ENCODE measurements around the gene ZNF491. TPM values are rescaled to one million over a fixed set of nuclear protein-coding genes. Genes with fewer than 3 reads are reported as not detected.
"Not testable (repeated sequence)": the region's sequence is repeated elsewhere in the genome, so short reads cannot be mapped to it uniquely, and the experiment has no call there.

The ZNF491 gene
- total RNA-seq, 1 donor = 0.94 TPM

GRCh38 chr19:11781295-11782057 is 16.8 kb upstream of the ZNF491 start:
- Histone ChIP-seq H3K4me1 (ENCODE audit: insufficient read depth, low read length) (no peaks in the 10 kb centered on the region), H3K4me3 (ENCODE audit: low read length) (no peak overlapping the region), H3K9me3 (ENCODE audit: low read depth, low read length) (peaks cover 75% of the 10 kb centered on the region), H3K27me3 (ENCODE audit: insufficient read depth, low read length) (no peaks in the 10 kb centered on the region)

GRCh38 chr19:11783767-11784166 is 14.6 kb upstream of the ZNF491 start:
- Histone ChIP-seq H3K4me3 (ENCODE audit: low read length) (no peak overlapping the region), H3K27me3 (ENCODE audit: insufficient read depth, low read length) (no peaks in the 10 kb centered on the region), H3K9me3 (ENCODE audit: low read depth, low read length) (peaks cover 75% of the 10 kb centered on the region), H3K4me1 (ENCODE audit: insufficient read depth, low read length) (no peaks in the 10 kb centered on the region)

- no peak overlapping the region for H3K4me3 ChIP-seq (ENCODE audit: low read length)
- no peaks in the 10 kb centered on the region for H3K27me3 ChIP-seq (ENCODE audit: insufficient read depth, low read length)
- peaks cover 78% of the 10 kb centered on the region for H3K9me3 ChIP-seq (ENCODE audit: low read depth, low read length)
- no peaks in the 10 kb centered on the region for H3K4me1 ChIP-seq (ENCODE audit: insufficient read depth, low read length)
These were observed 14.0 kb upstream of the ZNF491 start for GRCh38 chr19:11784356-11784755.

GRCh38 chr19:11787536-11787935 is 10.8 kb upstream of the ZNF491 start:
- H3K4me1 ChIP-seq (ENCODE audit: insufficient read depth, low read length) = no peaks in the 10 kb centered on the region
- no peaks in the 10 kb centered on the region for H3K27me3 ChIP-seq (ENCODE audit: insufficient read depth, low read length)
- H3K9me3 ChIP-seq (ENCODE audit: low read depth, low read length) = peaks cover 66% of the 10 kb centered on the region
- H3K4me3 ChIP-seq (ENCODE audit: low read length) = no peak overlapping the region

- no peak overlapping the region for H3K4me3 ChIP-seq (ENCODE audit: low read length)
- H3K27me3 ChIP-seq (ENCODE audit: insufficient read depth, low read length) = no peaks in the 10 kb centered on the region
- H3K4me1 ChIP-seq (ENCODE audit: insufficient read depth, low read length) = peaks cover 9% of the 10 kb centered on the region
- peaks cover 28% of the 10 kb centered on the region for H3K9me3 ChIP-seq (ENCODE audit: low read depth, low read length)
These were observed 5.4 kb upstream of the ZNF491 start for GRCh38 chr19:11792942-11793341.

- Histone ChIP-seq H3K27me3 (ENCODE audit: insufficient read depth, low read length) (no peaks in the 10 kb centered on the region), H3K4me3 (ENCODE audit: low read length) (no peak overlapping the region), H3K4me1 (ENCODE audit: insufficient read depth, low read length) (peaks cover 22% of the 10 kb centered on the region), H3K9me3 (ENCODE audit: low read depth, low read length) (no peaks in the 10 kb centered on the region)
These were observed 832 bp upstream of the ZNF491 start for GRCh38 chr19:11797491-11797890.

GRCh38 chr19:11806354-11807098 is 8.2 kb downstream of the ZNF491 start:
- Histone ChIP-seq H3K9me3 (ENCODE audit: low read depth, low read length) (peaks cover 26% of the 10 kb centered on the region), H3K4me1 (ENCODE audit: insufficient read depth, low read length) (no peaks in the 10 kb centered on the region), H3K4me3 (ENCODE audit: low read length) (no peak overlapping the region), H3K27me3 (ENCODE audit: insufficient read depth, low read length) (no peaks in the 10 kb centered on the region)

GRCh38 chr19:11807099-11807380 is 8.7 kb downstream of the ZNF491 start:
- Histone ChIP-seq H3K4me3 (ENCODE audit: low read length) (no peak overlapping the region), H3K9me3 (ENCODE audit: low read depth, low read length) (peaks cover 26% of the 10 kb centered on the region)

GRCh38 chr19:11813703-11814028 is 15.3 kb downstream of the ZNF491 start:
- no peaks in the 10 kb centered on the region for H3K9me3 ChIP-seq (ENCODE audit: low read depth, low read length)
- H3K27me3 ChIP-seq (ENCODE audit: insufficient read depth, low read length) = no peaks in the 10 kb centered on the region
- H3K4me3 ChIP-seq (ENCODE audit: low read length) = peak overlapping the region; percentile 93
- peaks cover 14% of the 10 kb centered on the region for H3K4me1 ChIP-seq (ENCODE audit: insufficient read depth, low read length)

More at GRCh38 chr19:11807099-11807380, 8.7 kb downstream of the ZNF491 start:
- Histone ChIP-seq H3K27me3 (ENCODE audit: insufficient read depth, low read length) (no peaks in the 10 kb centered on the region), H3K4me1 (ENCODE audit: insufficient read depth, low read length) (no peaks in the 10 kb centered on the region)

GRCh38 chr19:11814029-11814699 is 15.8 kb downstream of the ZNF491 start, which contains the start of gene ZNF440:
Gene ZNF440, plus strand, starts transcription at chr19:11814273. Its CDS starts 175 bp downstream, at chr19:11814448.
- H3K9me3 ChIP-seq (ENCODE audit: low read depth, low read length) = no peaks in the 10 kb centered on the region
- peak within 1 kb of the TSS; percentile 93 for H3K4me3 ChIP-seq (ENCODE audit: low read length)
- no peaks in the 10 kb centered on the region for H3K27me3 ChIP-seq (ENCODE audit: insufficient read depth, low read length)
- peaks cover 14% of the 10 kb centered on the region for H3K4me1 ChIP-seq (ENCODE audit: insufficient read depth, low read length)

- Histone ChIP-seq H3K9me3 (ENCODE audit: low read depth, low read length) (no peaks in the 10 kb centered on the region), H3K4me3 (ENCODE audit: low read length) (peak overlapping the region; percentile 93), H3K4me1 (ENCODE audit: insufficient read depth, low read length) (peaks cover 14% of the 10 kb centered on the region), H3K27me3 (ENCODE audit: insufficient read depth, low read length) (no peaks in the 10 kb centered on the region)
These were observed 16.3 kb downstream of the ZNF491 start for GRCh38 chr19:11814700-11815035.

- Histone ChIP-seq H3K4me3 (ENCODE audit: low read length) (no peak overlapping the region), H3K9me3 (ENCODE audit: low read depth, low read length) (no peaks in the 10 kb centered on the region)
These were observed 23.3 kb downstream of the ZNF491 start for GRCh38 chr19:11821474-11822109.

GRCh38 chr19:11828957-11829876 is 30.9 kb downstream of the ZNF491 start:
- not testable (repeated sequence) for H3K4me3 ChIP-seq (ENCODE audit: low read length); H3K4me1 ChIP-seq (ENCODE audit: insufficient read depth, low read length); H3K27me3 ChIP-seq (ENCODE audit: insufficient read depth, low read length)
- peaks cover 49% of the 10 kb centered on the region for H3K9me3 ChIP-seq (ENCODE audit: low read depth, low read length)

More at GRCh38 chr19:11821474-11822109, 23.3 kb downstream of the ZNF491 start:
- H3K27me3 ChIP-seq (ENCODE audit: insufficient read depth, low read length) = no peaks in the 10 kb centered on the region
- no peaks in the 10 kb centered on the region for H3K4me1 ChIP-seq (ENCODE audit: insufficient read depth, low read length)

GRCh38 chr19:11832253-11832912 is 34.1 kb downstream of the ZNF491 start:
- H3K27me3 ChIP-seq (ENCODE audit: insufficient read depth, low read length) = no peaks in the 10 kb centered on the region
- H3K4me1 ChIP-seq (ENCODE audit: insufficient read depth, low read length) = no peaks in the 10 kb centered on the region
- peaks cover 56% of the 10 kb centered on the region for H3K9me3 ChIP-seq (ENCODE audit: low read depth, low read length)
- no peak overlapping the region for H3K4me3 ChIP-seq (ENCODE audit: low read length)
